A673 (cell line): ENCODE results near the gene CDCA7L.

Source experiments
- CTCF ChIP-seq: fragments of 300-800, 200-600 bp; sonication (generic); conservative IDR thresholded peaks from 2 replicates; pipeline ENCODE4 v1.5.1; 2017; ENCODE audit warnings: low read depth, mild to moderate bottlenecking, antibody characterized with exemption, low read length, moderate library complexity, mixed read lengths
- EZH2 ChIP-seq: fragments of 200-600 bp; sonication (generic); IDR thresholded peaks from 2 replicates; pipeline ENCODE4 v1.6.1; 2017; ENCODE audit warnings: borderline replicate concordance, low read depth, mild to moderate bottlenecking, mixed read lengths, antibody characterized with exemption, low read length; ENCODE audit not compliant: poor library complexity, severe bottlenecking

GRCh38 chr7:21971780-21972396 is 26.2 kb upstream of the CDCA7L start:
- no peak for TF ChIP-seq EZH2
- TF ChIP-seq CTCF, result no peak
